Skeletal muscle cell (primary cell): ENCODE measurements around the gene PIP5K1A.
"Not testable (repeated sequence)": the region's sequence is repeated elsewhere in the genome, so short reads cannot be mapped to it uniquely, and the experiment has no call there.

Source experiments
- DNase-seq: peaks from one replicate; pipeline ENCODE4 v3.0.0-alpha.2; 2010; ENCODE audit warnings: low read depth
- H3K4me3 ChIP-seq: 2 replicates; pipeline ENCODE4 v1.5.1; 2011; ENCODE audit warnings: low read depth, mild to moderate bottlenecking, control low read depth, low read length, moderate library complexity

Gene PIP5K1A

GRCh38 chr1:151198254-151199127 is at the start of gene PIP5K1A:
PIP5K1A (plus strand) TSS chr1:151198552; CDS start chr1:151198997, 445 bp downstream.
- H3K4me3 ChIP-seq = peak within 1 kb of the TSS; percentile 99

GRCh38 chr1:151156515-151156819 is 41.9 kb upstream of the PIP5K1A start, which contains the start of gene TNFAIP8L2:
TNFAIP8L2 (plus strand) TSS chr1:151156649; CDS start chr1:151158698, 2,049 bp downstream.
- no peak within 1 kb of the TSS for H3K4me3 ChIP-seq
- no peak for DNase-seq

More at GRCh38 chr1:151198254-151199127, at the start of gene PIP5K1A:
- DNase-seq = peak; percentile 92

GRCh38 chr1:151157067-151157531 is 41.3 kb upstream of the PIP5K1A start:
- H3K4me3 ChIP-seq = no peak overlapping the region
- no peak for DNase-seq

GRCh38 chr1:151158326-151158725 is 40.0 kb upstream of the PIP5K1A start:
- no peak for DNase-seq
- H3K4me3 ChIP-seq = no peak overlapping the region

DNA sequence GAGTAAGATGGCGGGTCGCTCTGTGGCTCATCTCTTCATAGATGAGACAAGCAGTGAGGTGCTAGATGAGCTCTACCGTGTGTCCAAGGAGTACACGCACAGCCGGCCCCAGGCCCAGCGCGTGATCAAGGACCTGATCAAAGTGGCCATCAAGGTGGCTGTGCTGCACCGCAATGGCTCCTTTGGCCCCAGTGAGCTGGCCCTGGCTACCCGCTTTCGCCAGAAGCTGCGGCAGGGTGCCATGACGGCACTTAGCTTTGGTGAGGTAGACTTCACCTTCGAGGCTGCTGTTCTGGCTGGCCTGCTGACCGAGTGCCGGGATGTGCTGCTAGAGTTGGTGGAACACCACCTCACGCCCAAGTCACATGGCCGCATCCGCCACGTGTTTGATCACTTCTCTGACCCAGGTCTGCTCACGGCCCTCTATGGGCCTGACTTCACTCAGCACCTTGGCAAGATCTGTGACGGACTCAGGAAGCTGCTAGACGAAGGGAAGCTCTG is 39.6 kb upstream of the PIP5K1A start:
- DNase-seq = no peak
- no peak overlapping the region for H3K4me3 ChIP-seq

DNA sequence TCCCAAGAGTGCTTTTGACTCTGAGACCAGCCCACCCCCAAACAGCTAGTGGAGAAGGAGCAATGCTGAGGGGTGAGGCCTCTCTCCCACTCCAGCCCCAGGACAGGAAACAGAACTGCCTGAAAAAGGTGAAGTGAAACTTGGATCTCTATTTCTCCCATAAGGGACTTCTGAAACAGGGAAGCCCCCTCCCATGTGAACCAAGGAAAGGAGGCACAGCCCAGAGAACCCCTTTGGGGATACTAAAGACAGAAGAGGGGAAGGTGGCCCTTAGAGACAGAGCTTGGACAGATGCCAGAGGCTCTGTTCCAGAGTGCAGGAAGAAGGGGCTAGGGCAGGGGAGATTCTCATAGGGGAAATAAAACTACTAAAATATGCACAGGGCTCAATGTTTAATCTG is 39.0 kb upstream of the PIP5K1A start:
- DNase-seq = no peak
- no peak overlapping the region for H3K4me3 ChIP-seq

- no peak for DNase-seq
- peak overlapping the region; percentile 96 for H3K4me3 ChIP-seq
Measured at GRCh38 chr1:151164732-151165280, 33.5 kb upstream of the PIP5K1A start.

GRCh38 chr1:151165281-151165737 is 33.0 kb upstream of the PIP5K1A start:
- peak overlapping the region; percentile 96 for H3K4me3 ChIP-seq
- peak; percentile 31 for DNase-seq

DNA sequence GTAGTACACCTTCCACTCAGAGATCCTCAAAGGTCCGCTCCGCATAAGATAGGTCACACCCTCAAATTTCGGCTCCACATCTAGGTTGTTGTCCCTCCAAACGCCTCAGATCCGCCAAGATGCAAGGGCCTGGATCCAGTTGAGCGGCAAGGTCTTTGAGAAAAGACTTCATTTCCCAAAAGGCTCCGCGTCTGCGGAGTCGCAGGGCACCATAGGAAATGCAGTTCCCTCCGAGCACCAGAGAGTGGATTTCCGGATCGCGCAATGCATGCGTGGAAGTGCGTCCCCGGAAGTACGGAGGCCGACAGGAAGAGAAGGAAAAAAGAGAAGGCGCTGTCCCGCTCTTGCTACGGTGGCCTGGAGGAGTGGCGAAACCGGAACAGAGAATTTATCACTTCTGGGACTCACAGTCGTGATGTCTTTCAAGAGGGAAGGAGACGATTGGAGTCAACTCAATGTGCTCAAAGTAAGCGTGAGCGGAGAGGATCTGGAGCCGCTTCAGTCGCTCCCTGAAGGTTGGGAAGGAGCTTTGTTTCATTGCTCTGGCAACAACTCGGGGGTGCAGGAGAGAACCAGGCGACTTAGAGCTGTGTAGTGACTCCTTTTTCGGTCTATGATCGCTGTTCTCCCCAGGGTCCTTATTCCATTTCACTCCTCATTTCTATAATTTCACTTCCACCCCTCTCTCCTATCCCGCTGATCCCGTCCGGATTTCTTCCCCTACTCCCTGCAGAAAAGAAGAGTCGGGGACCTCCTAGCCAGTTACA is 32.4 kb upstream of the PIP5K1A start, which contains the start of the genes LYSMD1 and SCNM1:
TSS of gene LYSMD1 (minus strand) at position 165 of the 767 bp plus-strand sequence. CDS start 644 bp downstream, outside the sequence.
TSS of gene SCNM1 (plus strand) at position 407 of the 767 bp plus-strand sequence. CDS start at position 416, 9 bp downstream.
- peak within 1 kb of the TSS; percentile 96 for H3K4me3 ChIP-seq
- DNase-seq = peak; percentile 97

DNA sequence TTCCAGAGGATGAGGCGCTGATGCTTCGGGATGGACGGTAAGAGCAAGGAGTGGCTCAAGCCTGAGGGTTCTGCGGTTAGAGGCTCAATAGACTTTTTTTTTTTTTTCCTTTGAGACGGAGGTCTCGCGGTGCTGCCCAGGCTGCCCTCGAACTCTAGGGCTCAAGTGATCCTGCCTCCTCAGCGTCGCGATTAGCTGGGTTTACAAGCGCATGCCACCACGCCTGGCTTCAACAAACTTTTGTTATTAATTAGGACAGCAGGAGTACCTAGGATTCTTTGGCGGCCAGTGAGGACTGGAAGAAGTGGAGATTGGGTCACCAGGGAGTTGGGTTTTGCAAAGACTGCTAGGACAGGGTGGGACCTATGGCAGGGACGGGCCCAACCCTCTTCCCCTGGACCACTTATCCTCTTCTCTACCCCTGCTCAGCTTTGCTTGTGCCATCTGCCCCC is 31.8 kb upstream of the PIP5K1A start:
- peak; percentile 36 for DNase-seq
- peak overlapping the region; percentile 96 for H3K4me3 ChIP-seq

GRCh38 chr1:151167116-151167515 is 31.2 kb upstream of the PIP5K1A start:
- H3K4me3 ChIP-seq = peak overlapping the region; percentile 96
- no peak for DNase-seq

DNA sequence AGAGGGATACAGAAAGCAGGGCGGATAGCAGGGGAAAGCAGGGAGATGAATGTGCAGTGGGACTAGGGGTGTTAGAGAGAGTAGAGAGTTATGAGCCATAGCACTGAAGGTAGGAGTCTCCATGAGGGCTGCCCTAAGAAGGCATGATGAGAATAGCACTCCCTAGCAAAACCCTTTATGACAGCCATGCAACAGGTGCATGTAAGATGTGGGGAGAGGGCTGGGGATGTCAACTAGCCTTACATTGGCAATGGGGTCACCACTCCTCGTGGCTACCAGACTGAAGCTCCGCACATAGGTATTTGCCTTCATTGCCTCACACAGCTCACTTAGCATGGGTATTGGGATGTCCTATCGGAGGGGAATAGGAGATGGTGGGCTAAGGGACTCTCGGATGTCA is 27.2 kb upstream of the PIP5K1A start:
- H3K4me3 ChIP-seq = no peak overlapping the region
- no peak for DNase-seq

- no peak for DNase-seq
- no peak overlapping the region for H3K4me3 ChIP-seq
Measured at GRCh38 chr1:151175041-151175741, 23.2 kb upstream of the PIP5K1A start.

DNA sequence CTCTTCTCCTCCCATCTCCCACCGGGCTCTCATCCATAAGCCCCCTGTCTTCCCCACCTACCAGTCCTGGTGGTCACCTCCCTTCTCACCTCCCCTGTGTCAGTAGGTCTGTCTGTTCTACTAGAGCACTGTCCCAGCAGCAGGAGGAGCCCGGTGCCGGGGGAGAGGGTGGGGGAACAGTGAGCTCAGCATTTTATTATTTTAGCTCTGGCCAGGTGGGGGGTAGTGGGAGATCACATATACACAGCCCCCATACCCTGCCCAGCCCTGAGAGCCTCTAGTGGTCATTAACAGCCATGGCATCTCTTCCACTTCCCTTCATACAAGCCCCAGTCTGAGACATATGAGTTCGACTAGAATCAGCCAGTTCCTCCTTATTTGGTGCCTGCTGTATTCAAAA is 22.5 kb upstream of the PIP5K1A start, which contains the start of gene TMOD4:
TSS of gene TMOD4 (minus strand) at position 119 of the 400 bp plus-strand sequence. CDS start 1,106 bp downstream, outside the sequence.
- DNase-seq = no peak

DNA sequence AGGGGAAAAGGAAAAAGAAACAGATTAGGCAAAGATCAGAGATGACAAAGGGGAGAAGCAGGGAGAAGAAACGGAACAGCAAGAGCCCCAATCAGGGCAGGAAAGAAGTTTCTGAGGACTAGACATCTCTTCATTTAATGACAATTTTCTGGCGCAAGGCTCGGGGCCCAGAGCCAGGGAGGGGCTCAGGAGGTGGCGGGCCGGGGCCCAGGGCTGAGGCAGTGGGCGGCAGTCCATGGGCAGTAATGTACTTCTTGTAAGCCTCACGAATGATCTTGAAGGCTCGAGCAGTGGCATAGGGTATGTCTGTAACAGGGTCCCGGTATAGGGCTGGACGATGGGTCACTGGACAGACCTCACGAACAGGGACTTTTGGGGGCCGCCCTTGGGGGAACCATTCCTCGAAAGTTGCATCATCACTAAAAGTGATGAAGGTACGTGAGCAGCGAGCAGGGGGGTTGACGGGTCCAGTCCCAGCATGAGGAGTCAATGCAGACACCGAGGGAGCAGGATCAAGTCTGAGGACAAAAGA is 21.8 kb upstream of the PIP5K1A start:
- DNase-seq = no peak
- no peak overlapping the region for H3K4me3 ChIP-seq

More for the DNA sequence above, 22.5 kb upstream of the PIP5K1A start, which contains the start of gene TMOD4:
- H3K4me3 ChIP-seq = no peak within 1 kb of the TSS

GRCh38 chr1:151184211-151184610 is 14.1 kb upstream of the PIP5K1A start:
- no peak for DNase-seq
- H3K4me3 ChIP-seq = no peak overlapping the region

- no peak overlapping the region for H3K4me3 ChIP-seq
- no peak for DNase-seq
Measured at GRCh38 chr1:151187205-151187604, 11.1 kb upstream of the PIP5K1A start.

DNA sequence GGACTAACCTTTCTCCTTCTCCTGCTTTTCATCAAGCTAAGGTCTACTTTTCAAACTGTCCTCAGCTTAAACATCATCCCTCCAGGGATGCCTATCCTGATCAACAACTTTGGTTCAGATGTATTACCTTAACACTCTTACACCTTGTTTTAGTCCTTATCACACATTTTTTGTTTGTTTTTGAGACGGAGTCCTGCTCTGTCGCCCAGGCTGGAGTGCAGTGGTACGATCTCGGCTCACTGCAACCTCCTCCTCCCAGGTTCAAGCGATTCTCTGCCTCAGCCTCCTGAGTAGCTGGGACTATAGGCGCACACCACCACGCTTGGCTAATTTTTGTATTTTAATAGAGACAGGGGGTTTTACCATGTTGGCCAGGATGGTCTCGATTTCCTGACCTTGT is 9.7 kb upstream of the PIP5K1A start:
- not testable (repeated sequence) for DNase-seq
- H3K4me3 ChIP-seq = peak overlapping the region; percentile 86
